Parathyroid adenoma (tissue), 2 donors: ENCODE data around the gene CFAP46.

Experiments
- H2AFZ ChIP-seq: fragments of 300-600 bp; sonication (generic); one replicate; pipeline ENCODE4 v1.7.0; 2017; ENCODE audit warnings: antibody characterized with exemption, mild to moderate bottlenecking
- H3K27ac ChIP-seq: fragments of 300-600 bp; sonication (generic); one replicate; pipeline ENCODE4 v1.7.0; 2017
- H3K27me3 ChIP-seq: fragments of 300-600 bp; sonication (generic); one replicate; pipeline ENCODE4 v1.7.0; 2017; ENCODE audit warnings: low read length; ENCODE audit not compliant: control insufficient read depth, insufficient read depth
- H3K36me3 ChIP-seq: fragments of 300-600 bp; sonication (generic); one replicate; pipeline ENCODE4 v1.7.0; 2017; ENCODE audit warnings: low read length; ENCODE audit not compliant: control insufficient read depth, insufficient read depth
- H3K4me1 ChIP-seq: fragments of 300-600 bp; sonication (generic); one replicate; pipeline ENCODE4 v1.7.0; 2017; ENCODE audit warnings: control low read depth
- H3K4me2 ChIP-seq: fragments of 300-600 bp; sonication (generic); one replicate; pipeline ENCODE4 v1.7.0; 2017; ENCODE audit warnings: low read length
- H3K4me3 ChIP-seq: fragments of 300-600 bp; sonication (generic); one replicate; pipeline ENCODE4 v1.7.0; 2017; ENCODE audit warnings: low read depth, low read length
- H3K79me2 ChIP-seq: fragments of 300-600 bp; sonication (generic); one replicate; pipeline ENCODE4 v1.7.0; 2017; ENCODE audit warnings: control low read depth
- H3K9ac ChIP-seq: fragments of 300-600 bp; sonication (generic); one replicate; pipeline ENCODE4 v1.7.0; 2017; ENCODE audit warnings: mild to moderate bottlenecking
- H3K9me3 ChIP-seq: fragments of 300-600 bp; sonication (generic); one replicate; pipeline ENCODE4 v1.7.0; 2017; ENCODE audit warnings: low read length; ENCODE audit not compliant: control insufficient read depth
- CTCF ChIP-seq: fragments of 300-600 bp; sonication (generic); IDR thresholded peaks from one replicate; pipeline ENCODE4 v1.7.0; 2017; ENCODE audit warnings: antibody characterized with exemption, mild to moderate bottlenecking
- donor health status: primary hyperparathyroidism.

The CFAP46 gene

GRCh38 chr10:132942101-132943057, at the start of gene CFAP46:
CFAP46 (minus strand) TSS chr10:132942570; CDS start chr10:132942484, 86 bp downstream.
- Histone ChIP-seq H3K4me3 (peak within 1 kb of the TSS; percentile 61), H3K27ac (no peak within 1 kb of the TSS), H3K36me3 (no peaks in the 10 kb centered on the region), H3K79me2 (no peaks in the 10 kb centered on the region), H3K27me3 (no peaks in the 10 kb centered on the region), H3K4me1 (peaks cover 6% of the 10 kb centered on the region), H2AFZ (peak within 1 kb of the TSS; percentile 86), H3K4me2 (peak within 1 kb of the TSS; percentile 84), H3K9me3 (no peaks in the 10 kb centered on the region), H3K9ac (no peak within 1 kb of the TSS)
- no peak for TF ChIP-seq CTCF

- Histone ChIP-seq H3K27me3 (no peaks in the 10 kb centered on the region), H3K27ac (no peak overlapping the region), H3K9ac (no peak overlapping the region), H3K79me2 (no peaks in the 10 kb centered on the region), H2AFZ (no peak overlapping the region), H3K9me3 (no peaks in the 10 kb centered on the region), H3K4me1 (no peaks in the 10 kb centered on the region), H3K4me3 (no peak overlapping the region), H3K4me2 (no peak overlapping the region), H3K36me3 (no peaks in the 10 kb centered on the region)
- TF ChIP-seq CTCF, result no peak
Observed at GRCh38 chr10:132991706-132992432, 49.5 kb upstream of the CFAP46 start.

GRCh38 chr10:132990684-132991545, 48.5 kb upstream of the CFAP46 start:
- Histone ChIP-seq H3K27ac (no peak overlapping the region), H3K27me3 (no peaks in the 10 kb centered on the region), H3K4me2 (no peak overlapping the region), H3K9ac (no peak overlapping the region), H3K79me2 (no peaks in the 10 kb centered on the region), H3K9me3 (no peaks in the 10 kb centered on the region), H2AFZ (no peak overlapping the region), H3K36me3 (no peaks in the 10 kb centered on the region), H3K4me1 (no peaks in the 10 kb centered on the region), H3K4me3 (no peak overlapping the region)
- TF ChIP-seq CTCF, result no peak

- Histone ChIP-seq H3K9ac (no peak overlapping the region), H3K4me2 (no peak overlapping the region), H3K27ac (no peak overlapping the region), H3K79me2 (no peaks in the 10 kb centered on the region), H3K4me1 (no peaks in the 10 kb centered on the region), H3K36me3 (no peaks in the 10 kb centered on the region), H3K4me3 (no peak overlapping the region), H3K27me3 (no peaks in the 10 kb centered on the region), H3K9me3 (no peaks in the 10 kb centered on the region), H2AFZ (no peak overlapping the region)
- TF ChIP-seq CTCF, result no peak
Observed at GRCh38 chr10:132989476-132990415, 47.4 kb upstream of the CFAP46 start.
